ENCODE measurements around the gene PTPRN2. TPM values are rescaled to one million over a fixed set of nuclear protein-coding genes. Genes with fewer than 3 reads are reported as not detected.

The PTPRN2 gene
- total RNA-seq, 1 experiment from 2014 or later = 4.4 TPM

GRCh38 chr7:158602905-158603772, 15.5 kb upstream of the PTPRN2 start:
- DNase-seq (ENCODE audit: low spot score) = peak; percentile 49

DNA sequence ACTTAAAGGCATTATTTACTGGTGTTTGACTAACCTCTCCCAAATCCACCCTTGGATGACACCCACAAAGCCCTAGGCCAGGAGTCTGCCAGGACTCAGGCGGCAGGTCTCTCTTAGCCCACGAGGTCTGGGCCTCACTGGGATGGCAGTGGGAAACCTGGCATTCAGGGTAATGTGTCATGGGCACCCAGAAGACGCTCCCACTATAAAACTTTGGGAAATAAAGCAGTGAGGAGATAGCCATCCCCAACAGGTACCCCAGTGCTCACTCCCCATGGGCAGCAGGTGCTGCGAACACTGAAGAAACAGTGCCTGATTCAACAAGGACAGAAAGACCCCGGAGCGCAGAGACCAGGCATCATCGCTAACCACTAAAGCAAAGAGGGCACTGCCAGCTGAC, 14.4 kb upstream of the PTPRN2 start:
- DNase-seq (ENCODE audit: low spot score) = no peak

DNA sequence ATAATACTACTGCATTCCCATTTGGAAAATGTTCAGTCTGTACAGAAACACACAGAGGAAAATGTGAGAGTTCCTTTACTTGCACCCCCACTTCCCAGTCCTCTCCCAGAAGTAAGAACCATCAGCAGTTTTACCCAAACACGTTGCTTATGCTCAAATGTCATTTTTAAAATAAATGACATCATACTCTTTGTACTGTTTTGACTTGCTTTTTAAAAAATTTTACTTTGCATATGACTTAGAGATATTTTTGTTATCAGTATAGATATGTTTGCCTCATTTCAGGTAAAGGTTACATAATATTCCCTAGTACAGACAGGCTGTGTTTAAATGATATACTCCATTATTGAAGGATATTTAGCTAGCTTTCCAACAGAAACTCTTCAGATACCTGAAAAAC, 13.5 kb upstream of the PTPRN2 start:
- DNase-seq (ENCODE audit: low spot score) = no peak

DNA sequence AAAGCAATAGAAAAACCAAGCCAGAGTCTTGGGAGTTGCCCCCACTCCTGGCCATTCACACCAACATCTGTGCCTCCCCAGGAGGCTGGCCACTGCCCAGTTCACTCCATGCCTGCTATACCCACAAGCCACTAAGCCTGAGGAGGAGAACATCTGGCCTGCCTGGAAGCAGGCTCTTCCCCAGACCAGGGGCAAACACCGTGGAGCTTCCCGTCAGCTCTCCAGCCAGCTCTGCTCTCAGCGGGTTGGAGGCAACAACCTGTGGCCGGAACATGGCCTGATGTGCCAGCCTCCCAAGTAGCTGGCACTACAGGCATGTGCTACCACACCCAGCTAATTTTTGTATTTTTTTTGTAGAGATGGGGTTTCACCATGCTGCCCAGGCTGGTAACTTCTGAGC, 9.1 kb upstream of the PTPRN2 start:
- DNase-seq (ENCODE audit: low spot score) = no peak

DNA sequence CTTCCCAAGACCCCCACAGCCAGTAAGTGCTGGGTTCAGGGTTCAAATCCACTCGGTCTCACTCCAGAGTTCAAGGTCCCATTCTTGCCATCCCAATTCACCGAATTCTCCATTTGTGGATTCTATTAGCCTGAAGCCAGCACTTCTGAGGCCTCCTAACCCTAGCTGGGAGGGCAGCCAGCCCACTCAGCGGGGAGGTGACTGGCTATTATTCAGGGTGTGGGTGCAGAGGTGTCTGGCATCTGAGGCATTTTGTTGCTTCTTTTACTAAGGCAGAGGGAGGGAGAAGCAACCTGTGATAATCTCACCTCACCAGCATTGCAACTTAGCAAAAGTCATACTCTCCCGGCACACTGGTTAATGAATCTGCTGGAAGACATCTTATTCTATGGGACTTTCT, 8.7 kb upstream of the PTPRN2 start:
- DNase-seq (ENCODE audit: low spot score) = no peak

DNA sequence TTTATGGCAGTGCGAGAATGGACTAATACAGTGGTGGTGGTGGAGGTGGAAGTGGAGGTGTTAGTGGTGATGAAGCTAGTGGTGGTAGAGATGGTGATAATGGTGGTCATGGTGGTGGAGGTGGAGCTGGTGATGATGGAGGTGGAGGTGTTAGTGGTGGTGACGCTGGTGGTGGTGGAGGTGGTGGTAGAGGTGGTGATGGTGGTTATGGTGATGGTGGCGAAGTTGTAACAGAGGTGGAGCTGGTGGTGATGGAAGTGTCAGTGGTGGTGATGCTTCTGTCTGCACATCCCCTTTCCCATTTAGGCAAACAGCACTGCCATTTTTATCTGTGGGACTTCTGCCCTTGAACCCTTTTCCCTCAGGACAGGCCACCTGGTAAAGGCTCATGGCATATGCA, 7.4 kb upstream of the PTPRN2 start:
- DNase-seq (ENCODE audit: low spot score) = peak; percentile 46

DNA sequence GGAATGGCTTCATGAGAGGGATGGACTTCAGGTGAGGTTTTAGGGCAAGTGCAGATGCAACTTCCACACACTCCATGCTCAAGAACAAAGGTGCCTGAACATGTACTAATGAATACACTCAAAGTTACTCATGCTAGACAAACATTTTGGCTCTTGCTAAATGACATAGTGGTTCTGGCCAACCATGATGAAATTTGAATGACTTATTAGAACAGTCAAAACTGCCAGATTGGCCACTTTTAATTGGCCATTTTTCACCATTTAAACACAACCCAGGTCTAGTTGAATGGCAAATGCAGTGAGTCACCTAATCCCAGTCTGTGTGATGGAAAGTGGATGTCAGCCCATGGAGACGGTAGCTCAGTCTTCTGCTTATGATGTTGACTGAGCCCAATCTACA, 4.9 kb upstream of the PTPRN2 start:
- no peak for DNase-seq (ENCODE audit: low spot score)

- no peak for DNase-seq (ENCODE audit: low spot score)
Observed at GRCh38 chr7:158591944-158592343, 4.3 kb upstream of the PTPRN2 start.

GRCh38 chr7:158590181-158590530, 2.5 kb upstream of the PTPRN2 start:
- no peak for DNase-seq (ENCODE audit: low spot score)

DNA sequence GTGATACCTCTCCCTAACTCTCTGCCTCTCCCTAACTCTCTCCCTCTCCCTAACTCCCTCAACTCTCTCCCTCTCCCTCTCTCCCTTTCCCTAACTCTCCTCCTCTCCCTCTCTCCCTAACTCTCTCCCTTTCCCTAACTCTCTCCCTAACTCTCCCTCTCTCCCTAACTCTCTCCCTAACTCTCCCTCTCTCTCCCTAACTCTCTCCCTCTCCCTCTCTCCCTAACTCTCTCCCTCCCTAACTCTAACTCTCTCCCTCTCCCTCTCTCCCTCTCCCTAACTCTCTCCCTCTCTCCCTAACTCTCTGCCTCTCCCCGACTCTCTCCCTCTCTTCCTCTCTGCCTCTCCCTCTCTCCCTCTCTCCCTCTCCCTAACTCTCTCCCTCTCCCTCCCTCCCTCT, 2.0 kb upstream of the PTPRN2 start:
- DNase-seq (ENCODE audit: low spot score) = no peak

- no peak for DNase-seq (ENCODE audit: low spot score)
Observed at GRCh38 chr7:158588878-158589442, 1.3 kb upstream of the PTPRN2 start.

- DNase-seq (ENCODE audit: low spot score) = no peak
Observed at GRCh38 chr7:158588085-158588877, 658 bp upstream of the PTPRN2 start.

- no peak for DNase-seq (ENCODE audit: low spot score)
Observed at GRCh38 chr7:158586499-158587161, 993 bp downstream of the PTPRN2 start.

GRCh38 chr7:158585721-158586498, 1.7 kb downstream of the PTPRN2 start:
- DNase-seq (ENCODE audit: low spot score) = no peak

DNA sequence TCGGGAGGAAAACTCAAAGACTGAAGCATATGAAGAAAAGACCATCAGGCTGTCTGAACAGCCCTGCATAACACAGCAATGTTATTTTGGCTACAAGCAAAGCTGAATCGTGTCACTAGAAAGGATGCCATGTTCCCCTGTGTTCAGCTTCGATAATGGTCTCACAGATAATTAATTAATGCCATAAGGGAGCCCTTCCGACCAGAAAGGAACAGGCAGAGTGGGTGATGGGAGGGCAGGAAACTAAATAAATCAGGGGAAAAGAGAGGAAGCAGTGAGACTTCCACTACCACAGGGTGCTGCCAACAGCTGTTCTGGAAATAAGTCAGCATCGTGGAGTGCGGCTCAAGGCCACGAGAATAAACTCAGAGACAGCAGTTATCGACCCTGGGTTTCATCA, 3.2 kb downstream of the PTPRN2 start:
- no peak for DNase-seq (ENCODE audit: low spot score)

GRCh38 chr7:158583810-158584209, 3.8 kb downstream of the PTPRN2 start:
- DNase-seq (ENCODE audit: low spot score) = no peak

GRCh38 chr7:158583143-158583542, 4.5 kb downstream of the PTPRN2 start:
- no peak for DNase-seq (ENCODE audit: low spot score)

DNA sequence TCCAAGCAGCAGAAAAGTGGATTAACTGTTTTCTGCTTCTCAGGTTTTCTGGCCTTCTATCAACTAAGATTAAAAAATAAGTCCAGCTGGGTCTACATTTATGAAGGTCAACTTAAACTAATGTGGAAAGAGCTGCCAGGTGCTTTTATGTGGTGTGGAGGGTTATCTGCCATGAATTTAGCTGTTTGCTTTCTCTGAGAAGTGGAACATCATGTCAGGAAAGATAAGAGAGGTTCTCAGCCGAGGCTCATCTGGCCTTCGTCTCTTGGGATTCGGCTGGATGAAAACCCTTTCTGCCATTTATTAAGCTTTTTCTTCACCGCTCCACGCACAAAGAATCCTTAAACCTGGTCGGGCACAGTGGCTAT, 5.5 kb downstream of the PTPRN2 start:
- no peak for DNase-seq (ENCODE audit: low spot score)

- peak; percentile 43 for DNase-seq (ENCODE audit: low spot score)
Observed at GRCh38 chr7:158581440-158582088, 6.1 kb downstream of the PTPRN2 start.

GRCh38 chr7:158579662-158580646, 7.7 kb downstream of the PTPRN2 start:
- DNase-seq (ENCODE audit: low spot score) = no peak
